T-helper 9 cell (primary cell): ENCODE measurements around the gene NELL1.

Source experiments
- DNase-seq: peaks from one replicate; pipeline ENCODE4 v3.0.0-alpha.2; 2020

Gene NELL1

GRCh38 chr11:20875889-20876288 is 206.5 kb downstream of the NELL1 start:
- no peak for DNase-seq

DNA sequence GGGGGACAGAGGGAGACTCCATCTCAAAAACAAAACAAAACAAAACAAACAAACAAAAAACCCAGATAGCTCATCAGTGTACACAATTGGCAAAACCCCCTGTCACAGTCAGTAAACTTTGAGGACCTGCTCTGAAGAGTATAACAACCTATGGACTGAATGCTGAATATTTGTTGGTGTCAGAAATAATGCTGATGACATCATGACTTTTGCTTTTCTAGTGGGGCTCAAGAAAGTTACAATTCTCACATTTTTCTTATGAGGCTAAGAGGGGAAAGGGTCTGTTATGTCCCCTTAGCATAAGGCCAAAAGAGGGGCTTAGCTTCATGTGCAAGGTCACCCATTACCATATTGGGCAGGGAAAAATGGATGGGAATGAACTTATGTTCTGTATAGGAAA is 207.4 kb downstream of the NELL1 start:
- no peak for DNase-seq

GRCh38 chr11:20880094-20880493 is 210.7 kb downstream of the NELL1 start:
- DNase-seq, result no peak

DNA sequence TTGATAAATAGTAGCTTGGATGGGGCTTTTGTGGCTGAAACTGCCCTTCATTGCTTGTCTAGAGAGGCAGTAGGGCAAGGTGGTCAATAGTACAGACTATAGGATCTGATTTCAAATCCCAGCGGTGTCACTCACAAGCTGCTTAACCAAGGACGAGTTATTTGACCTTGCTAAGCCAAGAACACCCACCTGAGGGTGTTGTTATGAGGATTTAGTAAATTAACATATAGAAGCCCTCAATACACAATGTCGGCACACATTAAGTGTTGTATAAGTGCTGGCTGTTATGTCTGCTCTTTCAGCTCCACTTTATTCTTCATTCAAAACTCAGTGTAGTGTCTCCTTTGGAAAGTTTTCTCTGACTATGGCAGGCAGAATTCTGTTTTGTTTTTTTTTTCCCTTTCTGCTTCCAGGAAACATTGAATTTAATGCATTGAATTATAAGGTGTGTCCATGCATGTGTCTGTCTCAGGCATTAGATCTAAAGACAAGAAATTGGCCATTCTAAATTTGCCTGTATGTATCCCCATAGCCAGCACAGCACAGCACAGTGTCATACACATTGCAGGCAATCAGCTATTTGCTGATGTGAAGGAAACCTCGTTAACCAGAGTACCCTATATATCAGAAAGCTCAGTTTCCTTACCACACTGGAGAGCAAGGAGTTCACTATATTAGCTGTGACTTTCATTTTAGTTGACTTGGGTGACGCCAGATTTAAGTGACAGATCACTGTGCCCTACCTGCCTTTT is 212.1 kb downstream of the NELL1 start:
- DNase-seq, result no peak

DNA sequence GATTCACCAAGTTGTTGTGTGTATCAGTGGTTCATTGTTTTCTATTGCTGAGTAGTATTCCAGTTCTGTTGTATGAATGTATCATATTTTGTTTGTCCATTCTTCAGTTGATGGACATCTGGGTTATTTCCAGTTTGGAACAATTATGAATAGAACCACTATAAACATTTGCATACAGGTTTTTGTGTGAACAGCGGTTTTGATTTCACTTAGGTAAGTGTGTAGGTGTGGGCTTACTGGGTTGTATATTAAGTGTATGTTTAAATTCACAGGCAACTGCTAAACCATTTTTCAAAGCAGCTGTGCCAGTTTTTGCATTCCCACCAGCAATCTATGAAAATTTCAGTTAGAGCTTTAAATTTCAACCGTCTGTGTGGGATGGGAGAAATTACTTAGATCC is 217.8 kb downstream of the NELL1 start:
- DNase-seq, result no peak

DNA sequence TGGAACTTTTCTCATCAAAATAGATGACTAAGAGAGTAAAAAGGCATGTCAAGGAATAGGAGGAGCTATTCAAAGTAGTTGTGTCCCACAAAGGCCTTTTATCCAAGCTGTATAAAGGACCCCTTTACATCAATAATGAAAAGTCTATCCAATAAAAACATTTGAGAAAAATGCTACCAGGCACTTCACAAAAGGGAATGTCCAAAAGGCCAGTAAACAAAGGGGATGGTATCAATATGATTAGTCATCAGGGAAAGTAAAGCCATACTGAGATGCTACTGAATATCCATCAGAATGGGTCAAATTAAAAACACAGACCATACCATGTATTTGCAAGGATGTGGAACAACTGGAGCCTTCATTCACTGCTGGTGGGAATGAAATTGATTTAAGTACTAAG is 224.9 kb downstream of the NELL1 start:
- no peak for DNase-seq

- no peak for DNase-seq
Observed at GRCh38 chr11:20909995-20910726, 240.8 kb downstream of the NELL1 start.

GRCh38 chr11:20910733-20911132 is 241.3 kb downstream of the NELL1 start:
- DNase-seq, result no peak

- DNase-seq, result no peak
Observed at GRCh38 chr11:20912065-20912821, 242.9 kb downstream of the NELL1 start.

GRCh38 chr11:20912922-20913512 is 243.6 kb downstream of the NELL1 start:
- no peak for DNase-seq

- DNase-seq, result no peak
Observed at GRCh38 chr11:20917306-20917705, 247.9 kb downstream of the NELL1 start.

DNA sequence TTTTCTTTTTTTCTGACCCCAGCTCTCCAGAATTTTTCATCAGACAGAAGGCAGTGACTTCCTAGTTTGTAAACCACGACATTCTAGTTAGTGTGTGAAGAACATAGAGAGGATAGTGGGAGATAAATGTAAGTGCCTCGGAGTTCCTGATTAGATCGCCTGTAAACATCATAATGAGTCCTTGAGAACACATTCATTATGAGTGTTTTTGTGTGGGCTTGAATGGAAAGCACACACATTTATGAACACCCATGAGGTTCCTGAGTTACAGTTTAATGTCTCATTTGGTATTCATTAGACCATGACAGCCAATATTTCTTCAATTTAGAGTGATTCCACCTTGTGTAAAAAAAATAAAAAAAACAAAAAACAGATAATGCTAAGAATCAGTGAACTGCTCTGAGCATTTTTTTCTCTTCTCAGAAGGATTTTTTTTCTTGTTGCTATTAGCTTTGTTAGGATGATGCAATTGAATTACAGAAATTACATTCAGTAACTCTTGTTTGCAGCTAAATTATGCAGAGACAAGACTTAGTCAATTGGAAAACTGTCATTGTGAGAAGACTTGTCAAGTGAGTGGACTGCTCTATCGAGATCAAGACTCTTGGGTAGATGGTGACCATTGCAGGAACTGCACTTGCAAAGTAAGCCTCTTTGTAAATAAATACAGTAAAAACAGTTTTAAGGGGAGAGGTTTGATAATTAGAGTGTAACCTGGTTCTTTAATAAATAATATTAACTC is 257.6 kb downstream of the NELL1 start:
- no peak for DNase-seq

DNA sequence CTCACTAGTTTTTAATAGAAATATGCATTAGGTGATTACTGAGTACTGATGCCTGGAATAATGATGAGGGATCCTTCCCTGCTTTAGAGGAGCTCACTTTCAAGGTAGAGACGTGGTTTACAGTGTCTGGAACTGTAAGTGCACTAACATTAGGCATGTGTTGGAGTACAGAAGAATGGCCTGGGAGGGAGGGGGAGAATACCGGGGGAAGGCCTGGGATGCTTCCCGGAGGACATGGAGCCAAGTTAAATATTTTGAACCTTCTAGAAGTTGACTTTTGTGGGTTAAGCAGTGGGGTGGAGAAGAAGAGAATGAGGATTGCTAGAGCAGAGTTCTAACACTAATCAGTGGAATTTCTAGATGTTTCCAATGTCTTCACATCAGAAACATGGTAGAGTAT is 261.6 kb downstream of the NELL1 start:
- DNase-seq, result no peak

- no peak for DNase-seq
Observed at GRCh38 chr11:20933086-20933485, 263.7 kb downstream of the NELL1 start.

GRCh38 chr11:20933958-20934357 is 264.6 kb downstream of the NELL1 start:
- no peak for DNase-seq

GRCh38 chr11:20934516-20934915 is 265.1 kb downstream of the NELL1 start:
- no peak for DNase-seq

- no peak for DNase-seq
Observed at GRCh38 chr11:20937826-20938225, 268.4 kb downstream of the NELL1 start.

GRCh38 chr11:20949585-20949984 is 280.2 kb downstream of the NELL1 start:
- no peak for DNase-seq

GRCh38 chr11:20962581-20962980 is 293.2 kb downstream of the NELL1 start:
- DNase-seq, result no peak

DNA sequence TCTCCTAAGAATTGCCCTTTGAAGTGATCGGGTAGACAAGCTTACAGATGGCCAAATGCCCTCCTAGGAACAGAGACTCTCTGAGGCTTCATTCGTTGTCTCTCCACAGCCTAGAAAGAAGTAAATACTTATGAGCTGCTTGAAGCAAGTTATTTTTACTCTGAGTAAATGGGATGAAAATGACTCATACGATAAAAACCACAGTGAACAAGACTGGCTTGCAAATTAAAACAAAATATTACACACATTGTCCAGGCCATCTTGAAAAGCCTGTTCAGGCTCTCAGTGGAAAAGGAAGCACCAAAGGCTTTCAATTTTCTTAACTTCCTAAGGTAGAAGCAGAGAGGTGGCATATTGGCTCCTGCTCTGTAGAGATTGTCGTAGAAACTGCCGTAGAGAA is 294.2 kb downstream of the NELL1 start:
- DNase-seq, result no peak

- DNase-seq, result no peak
Observed at GRCh38 chr11:20964985-20965384, 295.6 kb downstream of the NELL1 start.

- DNase-seq, result no peak
Observed at GRCh38 chr11:20966489-20966888, 297.1 kb downstream of the NELL1 start.
